Right lobe of liver (tissue), 4 donors: ENCODE data around the gene POLN.

Source experiments
- CTCF ChIP-seq, 4 donors: fragments of 200-600 bp in 3 of 4; fragments of 450-650 bp in 1 of 4; IDR thresholded peaks; one replicate each; pipeline versions ENCODE4 v1.5.1 to v1.8.0; 2016 to 2022; ENCODE audit warnings: antibody characterized with exemption in 4 of 4, mild to moderate bottlenecking in 2 of 4
- POLR2A ChIP-seq: fragments of 450-650 bp; IDR thresholded peaks from one replicate; pipeline ENCODE4 v1.6.1; 2017; ENCODE audit warnings: antibody characterized with exemption, mild to moderate bottlenecking
- donor health status: DM: no; HTN: no; CAD: no.
- donor health status: DM: no; HTN: no; CAD: no.
- donor health status: DM: no; HTN: yes; CAD: no.

GRCh38 chr4:2059726-2060602 is 182.0 kb downstream of the POLN start:
- no peak for TF ChIP-seq CTCF (IDR thresholded peaks at IDR 0.05)
- no peak for TF ChIP-seq POLR2A
